SK-N-SH treated with all-trans-retinoic acid at 6 μM for 48 hours (cell line): Measurements from ENCODE around the gene TMEM79.

Experiments
- ATAC-seq: fragments of 200-7000 bp; cut with Tn5 transposase; 3 replicates; pipeline ENCODE4 v1.9.1; 2020; ENCODE audit warnings: mild to moderate bottlenecking, moderate library complexity
- CSDC2 ChIP-seq: fragments of 250-450 bp; sonication (Bioruptor Pico); IDR thresholded peaks from 2 replicates; pipeline ENCODE4 v1.5.0; 2020; ENCODE audit warnings: mild to moderate bottlenecking, moderate library complexity
- ESRRG ChIP-seq: fragments of 250-450 bp; sonication (Bioruptor Pico); IDR thresholded peaks from 2 replicates; pipeline ENCODE4 v1.6.1; 2021; ENCODE audit warnings: mild to moderate bottlenecking
- GLIS3 ChIP-seq: fragments of 250-450 bp; sonication (Bioruptor Pico); IDR thresholded peaks from 2 replicates; pipeline ENCODE4 v1.5.0; 2020; ENCODE audit warnings: mild to moderate bottlenecking, moderate library complexity
- ISL1 ChIP-seq: fragments of 250-450 bp; sonication (Bioruptor Pico); IDR thresholded peaks from 2 replicates; pipeline ENCODE4 v2.1.2; 2022; ENCODE audit warnings: mild to moderate bottlenecking, moderate library complexity
- OSR1 ChIP-seq: fragments of 250-450 bp; sonication (Bioruptor Pico); IDR thresholded peaks from 2 replicates; pipeline ENCODE4 v1.8.0; 2022; ENCODE audit warnings: moderate library complexity, mild to moderate bottlenecking, inconsistent platforms
- PPARA ChIP-seq: fragments of 250-450 bp; sonication (Bioruptor Pico); IDR thresholded peaks from 2 replicates; pipeline ENCODE4 v1.5.0; 2020; ENCODE audit warnings: mild to moderate bottlenecking, borderline replicate concordance
- RARB ChIP-seq: fragments of 250-450 bp; sonication (Bioruptor Pico); IDR thresholded peaks from 2 replicates; pipeline ENCODE4 v1.8.0; 2021; ENCODE audit warnings: mild to moderate bottlenecking, moderate library complexity
- TCF4 ChIP-seq: fragments of 250-450 bp; sonication (Bioruptor Pico); IDR thresholded peaks from 2 replicates; pipeline ENCODE4 v1.8.0; 2021; ENCODE audit warnings: mild to moderate bottlenecking, moderate library complexity, borderline replicate concordance
- ZC3H10 ChIP-seq: fragments of 250-450 bp; sonication (Bioruptor Pico); IDR thresholded peaks from 2 replicates; pipeline ENCODE4 v1.5.1; 2021; ENCODE audit warnings: mild to moderate bottlenecking, moderate library complexity
- ZFP30 ChIP-seq: fragments of 450-650 bp; formaldehyde crosslinking; IDR thresholded peaks from 2 replicates; pipeline ENCODE4 v1.5.0; 2022; ENCODE audit warnings: mild to moderate bottlenecking, moderate library complexity
- ZNF70 ChIP-seq: fragments of 450-650 bp; formaldehyde crosslinking; IDR thresholded peaks from 2 replicates; pipeline ENCODE4 v1.5.0; 2020; ENCODE audit warnings: mild to moderate bottlenecking, moderate library complexity
- ZNF8 ChIP-seq: fragments of 450-650 bp; formaldehyde crosslinking; IDR thresholded peaks from 2 replicates; pipeline ENCODE4 v1.5.0; 2020; ENCODE audit warnings: mild to moderate bottlenecking, moderate library complexity
- TF ChIP-seq, protein P1 (sequence below): fragments of 250-450 bp; sonication (Bioruptor Pico); IDR thresholded peaks from 2 replicates; pipeline ENCODE4 v1.5.1; 2020; ENCODE audit warnings: low read depth, mild to moderate bottlenecking, moderate library complexity
- TF ChIP-seq, protein P2 (sequence below): fragments of 250-450 bp; sonication (Bioruptor Pico); IDR thresholded peaks from 2 replicates; pipeline ENCODE4 v1.8.0; 2020; ENCODE audit warnings: mild to moderate bottlenecking, moderate library complexity, borderline replicate concordance
- TF ChIP-seq, protein P3 (sequence below): fragments of 250-450 bp; sonication (Bioruptor Pico); IDR thresholded peaks from 2 replicates; pipeline ENCODE4 v1.5.0; 2020; ENCODE audit warnings: mild to moderate bottlenecking, moderate library complexity
- TF ChIP-seq, protein P4 (sequence below): fragments of 250-450 bp; sonication (Bioruptor Pico); IDR thresholded peaks from 2 replicates; pipeline ENCODE4 v1.5.1; 2021; ENCODE audit warnings: mild to moderate bottlenecking, moderate library complexity
- TF ChIP-seq, protein P5 (sequence below): fragments of 250-450 bp; sonication (Bioruptor Pico); IDR thresholded peaks from 2 replicates; pipeline ENCODE4 v1.8.0; 2021; ENCODE audit warnings: low read depth, mild to moderate bottlenecking, moderate library complexity, borderline replicate concordance

Gene TMEM79

DNA sequence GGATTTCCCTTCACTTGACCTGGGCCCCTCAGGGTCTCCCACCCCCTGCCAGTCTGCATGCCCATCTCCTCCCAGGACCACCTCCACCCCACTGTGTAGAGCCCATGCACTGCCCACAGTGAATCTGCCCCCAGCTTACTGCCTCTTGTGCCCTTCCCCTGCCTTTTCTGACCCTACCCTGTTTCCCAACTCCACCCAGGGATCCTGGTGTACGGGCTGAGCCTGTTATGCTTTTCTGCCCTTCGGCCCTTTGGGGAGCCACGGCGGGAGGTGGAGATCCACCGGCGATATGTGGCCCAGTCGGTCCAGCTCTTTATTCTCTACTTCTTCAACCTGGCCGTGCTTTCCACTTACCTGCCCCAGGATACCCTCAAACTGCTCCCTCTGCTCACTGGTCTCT is 1.9 kb downstream of the TMEM79 start:
- TF ChIP-seq ZC3H10 = no peak
- TF ChIP-seq ZNF8 = no peak
- no peak for ATAC-seq

DNA sequence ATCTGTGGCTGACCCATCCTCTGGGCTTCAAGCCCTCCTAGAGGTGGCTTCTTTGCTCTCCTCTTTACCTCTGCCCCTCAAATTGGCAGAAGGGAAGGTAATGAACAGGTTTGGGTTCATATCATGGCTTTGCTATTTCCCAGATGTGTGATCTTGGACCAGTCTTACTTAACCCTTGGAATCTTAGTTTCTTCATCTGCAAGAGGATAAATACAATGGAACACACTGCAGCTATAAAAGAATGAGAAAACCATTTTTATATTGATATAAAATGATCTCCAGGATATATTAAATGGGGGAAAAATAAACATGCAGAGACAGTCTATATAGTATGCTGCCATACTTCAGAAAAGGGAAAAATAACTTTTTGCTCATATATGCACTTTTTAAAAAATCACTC is 5.7 kb downstream of the TMEM79 start:
- no peak for TF ChIP-seq CSDC2
- no peak for TF ChIP-seq ZNF70
- TF ChIP-seq ISL1 = no peak
- TF ChIP-seq, protein P1, sequence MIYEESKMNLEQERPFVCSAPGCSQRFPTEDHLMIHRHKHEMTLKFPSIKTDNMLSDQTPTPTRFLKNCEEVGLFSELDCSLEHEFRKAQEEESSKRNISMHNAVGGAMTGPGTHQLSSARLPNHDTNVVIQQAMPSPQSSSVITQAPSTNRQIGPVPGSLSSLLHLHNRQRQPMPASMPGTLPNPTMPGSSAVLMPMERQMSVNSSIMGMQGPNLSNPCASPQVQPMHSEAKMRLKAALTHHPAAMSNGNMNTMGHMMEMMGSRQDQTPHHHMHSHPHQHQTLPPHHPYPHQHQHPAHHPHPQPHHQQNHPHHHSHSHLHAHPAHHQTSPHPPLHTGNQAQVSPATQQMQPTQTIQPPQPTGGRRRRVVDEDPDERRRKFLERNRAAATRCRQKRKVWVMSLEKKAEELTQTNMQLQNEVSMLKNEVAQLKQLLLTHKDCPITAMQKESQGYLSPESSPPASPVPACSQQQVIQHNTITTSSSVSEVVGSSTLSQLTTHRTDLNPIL (CRISPR knock-in tag) = no peak
- TF ChIP-seq RARB (CRISPR knock-in tag) = no peak
- TF ChIP-seq ZC3H10 = no peak
- TF ChIP-seq TCF4 (CRISPR knock-in tag) = no peak
- TF ChIP-seq OSR1 (CRISPR knock-in tag) = no peak
- TF ChIP-seq, protein P2, sequence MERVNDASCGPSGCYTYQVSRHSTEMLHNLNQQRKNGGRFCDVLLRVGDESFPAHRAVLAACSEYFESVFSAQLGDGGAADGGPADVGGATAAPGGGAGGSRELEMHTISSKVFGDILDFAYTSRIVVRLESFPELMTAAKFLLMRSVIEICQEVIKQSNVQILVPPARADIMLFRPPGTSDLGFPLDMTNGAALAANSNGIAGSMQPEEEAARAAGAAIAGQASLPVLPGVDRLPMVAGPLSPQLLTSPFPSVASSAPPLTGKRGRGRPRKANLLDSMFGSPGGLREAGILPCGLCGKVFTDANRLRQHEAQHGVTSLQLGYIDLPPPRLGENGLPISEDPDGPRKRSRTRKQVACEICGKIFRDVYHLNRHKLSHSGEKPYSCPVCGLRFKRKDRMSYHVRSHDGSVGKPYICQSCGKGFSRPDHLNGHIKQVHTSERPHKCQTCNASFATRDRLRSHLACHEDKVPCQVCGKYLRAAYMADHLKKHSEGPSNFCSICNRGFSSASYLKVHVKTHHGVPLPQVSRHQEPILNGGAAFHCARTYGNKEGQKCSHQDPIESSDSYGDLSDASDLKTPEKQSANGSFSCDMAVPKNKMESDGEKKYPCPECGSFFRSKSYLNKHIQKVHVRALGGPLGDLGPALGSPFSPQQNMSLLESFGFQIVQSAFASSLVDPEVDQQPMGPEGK (CRISPR knock-in tag) = no peak
- TF ChIP-seq, protein P3, sequence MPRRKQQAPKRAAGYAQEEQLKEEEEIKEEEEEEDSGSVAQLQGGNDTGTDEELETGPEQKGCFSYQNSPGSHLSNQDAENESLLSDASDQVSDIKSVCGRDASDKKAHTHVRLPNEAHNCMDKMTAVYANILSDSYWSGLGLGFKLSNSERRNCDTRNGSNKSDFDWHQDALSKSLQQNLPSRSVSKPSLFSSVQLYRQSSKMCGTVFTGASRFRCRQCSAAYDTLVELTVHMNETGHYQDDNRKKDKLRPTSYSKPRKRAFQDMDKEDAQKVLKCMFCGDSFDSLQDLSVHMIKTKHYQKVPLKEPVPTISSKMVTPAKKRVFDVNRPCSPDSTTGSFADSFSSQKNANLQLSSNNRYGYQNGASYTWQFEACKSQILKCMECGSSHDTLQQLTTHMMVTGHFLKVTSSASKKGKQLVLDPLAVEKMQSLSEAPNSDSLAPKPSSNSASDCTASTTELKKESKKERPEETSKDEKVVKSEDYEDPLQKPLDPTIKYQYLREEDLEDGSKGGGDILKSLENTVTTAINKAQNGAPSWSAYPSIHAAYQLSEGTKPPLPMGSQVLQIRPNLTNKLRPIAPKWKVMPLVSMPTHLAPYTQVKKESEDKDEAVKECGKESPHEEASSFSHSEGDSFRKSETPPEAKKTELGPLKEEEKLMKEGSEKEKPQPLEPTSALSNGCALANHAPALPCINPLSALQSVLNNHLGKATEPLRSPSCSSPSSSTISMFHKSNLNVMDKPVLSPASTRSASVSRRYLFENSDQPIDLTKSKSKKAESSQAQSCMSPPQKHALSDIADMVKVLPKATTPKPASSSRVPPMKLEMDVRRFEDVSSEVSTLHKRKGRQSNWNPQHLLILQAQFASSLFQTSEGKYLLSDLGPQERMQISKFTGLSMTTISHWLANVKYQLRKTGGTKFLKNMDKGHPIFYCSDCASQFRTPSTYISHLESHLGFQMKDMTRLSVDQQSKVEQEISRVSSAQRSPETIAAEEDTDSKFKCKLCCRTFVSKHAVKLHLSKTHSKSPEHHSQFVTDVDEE = no peak
- TF ChIP-seq GLIS3 (CRISPR knock-in tag) = no peak
- TF ChIP-seq, protein P4, sequence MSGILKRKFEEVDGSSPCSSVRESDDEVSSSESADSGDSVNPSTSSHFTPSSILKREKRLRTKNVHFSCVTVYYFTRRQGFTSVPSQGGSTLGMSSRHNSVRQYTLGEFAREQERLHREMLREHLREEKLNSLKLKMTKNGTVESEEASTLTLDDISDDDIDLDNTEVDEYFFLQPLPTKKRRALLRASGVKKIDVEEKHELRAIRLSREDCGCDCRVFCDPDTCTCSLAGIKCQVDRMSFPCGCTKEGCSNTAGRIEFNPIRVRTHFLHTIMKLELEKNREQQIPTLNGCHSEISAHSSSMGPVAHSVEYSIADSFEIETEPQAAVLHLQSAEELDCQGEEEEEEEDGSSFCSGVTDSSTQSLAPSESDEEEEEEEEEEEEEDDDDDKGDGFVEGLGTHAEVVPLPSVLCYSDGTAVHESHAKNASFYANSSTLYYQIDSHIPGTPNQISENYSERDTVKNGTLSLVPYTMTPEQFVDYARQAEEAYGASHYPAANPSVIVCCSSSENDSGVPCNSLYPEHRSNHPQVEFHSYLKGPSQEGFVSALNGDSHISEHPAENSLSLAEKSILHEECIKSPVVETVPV (CRISPR knock-in tag) = no peak
- no peak for TF ChIP-seq ESRRG (CRISPR knock-in tag)
- TF ChIP-seq PPARA = no peak
- TF ChIP-seq, protein P5, sequence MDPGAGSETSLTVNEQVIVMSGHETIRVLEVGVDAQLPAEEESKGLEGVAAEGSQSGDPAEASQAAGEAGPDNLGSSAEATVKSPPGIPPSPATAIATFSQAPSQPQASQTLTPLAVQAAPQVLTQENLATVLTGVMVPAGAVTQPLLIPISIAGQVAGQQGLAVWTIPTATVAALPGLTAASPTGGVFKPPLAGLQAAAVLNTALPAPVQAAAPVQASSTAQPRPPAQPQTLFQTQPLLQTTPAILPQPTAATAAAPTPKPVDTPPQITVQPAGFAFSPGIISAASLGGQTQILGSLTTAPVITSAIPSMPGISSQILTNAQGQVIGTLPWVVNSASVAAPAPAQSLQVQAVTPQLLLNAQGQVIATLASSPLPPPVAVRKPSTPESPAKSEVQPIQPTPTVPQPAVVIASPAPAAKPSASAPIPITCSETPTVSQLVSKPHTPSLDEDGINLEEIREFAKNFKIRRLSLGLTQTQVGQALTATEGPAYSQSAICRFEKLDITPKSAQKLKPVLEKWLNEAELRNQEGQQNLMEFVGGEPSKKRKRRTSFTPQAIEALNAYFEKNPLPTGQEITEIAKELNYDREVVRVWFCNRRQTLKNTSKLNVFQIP (CRISPR knock-in tag) = no peak
- TF ChIP-seq, all 23 proteins: peak for 0
- ATAC-seq = no peak

DNA sequence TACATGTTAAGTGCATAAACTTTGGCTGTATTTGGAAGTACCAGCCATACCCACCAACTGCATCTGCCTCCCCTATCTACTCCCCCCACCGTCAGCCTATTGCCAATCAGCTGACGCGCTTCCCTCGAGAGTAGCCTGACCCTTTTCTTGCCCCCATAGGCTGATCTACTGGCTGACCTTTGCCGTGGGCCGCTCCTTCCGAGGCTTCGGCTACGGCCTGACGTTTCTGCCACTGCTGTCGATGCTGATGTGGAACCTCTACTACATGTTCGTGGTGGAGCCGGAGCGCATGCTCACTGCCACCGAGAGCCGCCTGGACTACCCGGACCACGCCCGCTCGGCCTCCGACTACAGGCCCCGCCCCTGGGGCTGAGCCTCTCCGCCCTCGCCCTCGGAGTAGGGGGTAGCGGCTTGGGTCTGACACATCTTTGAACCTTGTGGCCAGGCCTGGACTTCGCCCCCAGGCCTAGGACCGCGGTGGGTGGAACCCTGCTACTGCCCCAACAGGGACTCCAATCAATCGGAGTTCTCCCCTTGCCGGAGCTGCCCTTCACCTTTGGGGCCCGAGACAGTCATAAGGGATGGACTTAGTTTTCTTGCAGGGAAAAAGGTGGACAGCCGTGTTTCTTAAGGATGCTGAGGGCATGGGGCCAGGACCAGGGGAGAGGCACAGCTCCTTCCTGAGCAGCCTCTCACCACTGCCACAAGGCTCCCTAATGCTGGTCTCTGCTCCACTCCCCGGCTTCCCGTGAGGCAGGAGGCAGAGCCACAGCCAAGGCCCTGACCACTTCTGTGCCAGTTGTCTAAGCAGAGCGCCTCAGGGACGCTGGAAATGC is 7.3 kb downstream of the TMEM79 start:
- peak; percentile 93 for ATAC-seq

More for the DNA sequence above, 7.3 kb downstream of the TMEM79 start:
- TF ChIP-seq ZFP30 (CRISPR knock-in tag) (no peak), TCF4 (CRISPR knock-in tag) (no peak), RARB (CRISPR knock-in tag) (no peak), OSR1 (CRISPR knock-in tag) (no peak)
- TF ChIP-seq, protein P4 (CRISPR knock-in tag) = no peak
- TF ChIP-seq, all 23 proteins: peak for 0
